HEK293 (cell line): Measurements from ENCODE around the gene SLC35C1.

Experiments
- CTCF ChIA-PET: fragments of 350-600 bp; formaldehyde crosslinking; extraction: SDS; loops from one replicate; lab custom pipeline; 2021; ENCODE audit warnings: antibody characterized with exemption; lab: Yijun Ruan, JAX
- POLR2A ChIA-PET: fragments of 300-600 bp; formaldehyde crosslinking; extraction: SDS; loops from one replicate; lab custom pipeline; 2020; ENCODE audit warnings: antibody characterized with exemption, inconsistent platforms; lab: Yijun Ruan, JAX
- H3K27ac ChIP-seq: fragments of 200-500 bp; sonication (Bioruptor generic); 2 replicates; pipeline ENCODE4 v1.5.1; 2014; ENCODE audit warnings: low read depth, low read length, control low read depth, inconsistent platforms; ENCODE audit errors: extremely low read depth
- H3K36me3 ChIP-seq, 2 experiments: fragments of 200-500 bp in 1 of 2; sonication (Bioruptor generic) in 1 of 2; 1 replicate in 1 of 2; 2 replicates in 1 of 2; pipeline ENCODE4 v1.5.1; 2014 to 2017; ENCODE audit warnings: inconsistent platforms in 2 of 2, low read length in 2 of 2; ENCODE audit not compliant: control insufficient read depth in 2 of 2, insufficient read depth in 1 of 2
- H3K4me1 ChIP-seq: fragments of 200-500 bp; sonication (Bioruptor generic); 2 replicates; pipeline ENCODE4 v1.5.1; 2014; ENCODE audit warnings: mild to moderate bottlenecking, low read length, inconsistent platforms; ENCODE audit not compliant: control insufficient read depth, insufficient read depth
- H3K4me3 ChIP-seq: 2 replicates; pipeline ENCODE4 v1.5.1; 2011; ENCODE audit warnings: low read depth, mild to moderate bottlenecking, control low read depth, low read length, moderate library complexity
- H3K9me3 ChIP-seq: fragments of 200-500 bp; sonication (Bioruptor generic); 2 replicates; pipeline ENCODE4 v1.5.1; 2014; ENCODE audit warnings: low read depth, low read length, inconsistent platforms; ENCODE audit not compliant: control insufficient read depth, insufficient read depth
- BCL11B ChIP-seq: fragments of 450-650 bp; formaldehyde crosslinking; IDR thresholded peaks from 2 replicates; pipeline ENCODE4 v1.5.1; 2016; ENCODE audit warnings: low read depth, missing biosample characterization, missing genetic modification characterization
- PRDM1 ChIP-seq: fragments of 450-650 bp; formaldehyde crosslinking; IDR thresholded peaks from 2 replicates; pipeline ENCODE4; 2016; ENCODE audit warnings: missing biosample characterization, missing genetic modification characterization
- REST ChIP-seq: fragments of 450-650 bp; formaldehyde crosslinking; IDR thresholded peaks from 2 replicates; pipeline ENCODE4 v1.5.1; 2016; ENCODE audit warnings: missing biosample characterization, missing genetic modification characterization
- ZBTB20 ChIP-seq: fragments of 450-650 bp; formaldehyde crosslinking; IDR thresholded peaks from 2 replicates; pipeline ENCODE4 v1.5.1; 2016; ENCODE audit warnings: missing biosample characterization, missing genetic modification characterization
- ZNF10 ChIP-seq: fragments of 450-650 bp; formaldehyde crosslinking; IDR thresholded peaks from 2 replicates; pipeline ENCODE4 v1.5.1; 2017; ENCODE audit warnings: missing biosample characterization, missing genetic modification characterization
- ZNF138 ChIP-seq: fragments of 450-650 bp; formaldehyde crosslinking; IDR thresholded peaks from 2 replicates; pipeline ENCODE4 v1.5.1; 2016; ENCODE audit warnings: missing biosample characterization, missing genetic modification characterization, borderline replicate concordance
- ZNF140 ChIP-seq: fragments of 450-650 bp; formaldehyde crosslinking; IDR thresholded peaks from 2 replicates; pipeline ENCODE4 v1.5.1; 2016; ENCODE audit warnings: missing biosample characterization, missing genetic modification characterization
- ZNF146 ChIP-seq: fragments of 450-650 bp; formaldehyde crosslinking; IDR thresholded peaks from 2 replicates; pipeline ENCODE4 v1.5.1; 2016; ENCODE audit warnings: missing biosample characterization, missing genetic modification characterization
- ZNF148 ChIP-seq: fragments of 450-650 bp; formaldehyde crosslinking; IDR thresholded peaks from 2 replicates; pipeline ENCODE4 v1.5.0; 2017; ENCODE audit warnings: missing biosample characterization, missing genetic modification characterization, borderline replicate concordance
- ZNF157 ChIP-seq: fragments of 450-650 bp; formaldehyde crosslinking; IDR thresholded peaks from 2 replicates; pipeline ENCODE4 v1.5.1; 2016; ENCODE audit warnings: missing biosample characterization, missing genetic modification characterization
- ZNF423 ChIP-seq: fragments of 450-650 bp; formaldehyde crosslinking; IDR thresholded peaks from 2 replicates; pipeline ENCODE4 v1.5.1; 2016; ENCODE audit warnings: missing biosample characterization, missing genetic modification characterization
- ZNF624 ChIP-seq: fragments of 450-650 bp; formaldehyde crosslinking; IDR thresholded peaks from 2 replicates; pipeline ENCODE4 v1.5.1; 2017; ENCODE audit warnings: missing biosample characterization, missing genetic modification characterization
- ZNF654 ChIP-seq: fragments of 450-650 bp; formaldehyde crosslinking; IDR thresholded peaks from 2 replicates; pipeline ENCODE4 v1.5.1; 2016; ENCODE audit warnings: low read depth, missing biosample characterization, missing genetic modification characterization
- ZNF791 ChIP-seq: fragments of 450-650 bp; formaldehyde crosslinking; IDR thresholded peaks from 2 replicates; pipeline ENCODE4 v1.5.1; 2016; ENCODE audit warnings: missing biosample characterization, missing genetic modification characterization
- ZSCAN16 ChIP-seq: fragments of 450-650 bp; formaldehyde crosslinking; IDR thresholded peaks from 2 replicates; pipeline ENCODE4 v1.5.1; 2016; ENCODE audit warnings: missing biosample characterization, missing genetic modification characterization
- TF ChIP-seq, protein P1 (sequence below): fragments of 450-650 bp; formaldehyde crosslinking; IDR thresholded peaks from 2 replicates; pipeline ENCODE4 v1.5.1; 2016; ENCODE audit warnings: missing biosample characterization, missing genetic modification characterization
- TF ChIP-seq, protein P2 (sequence below): fragments of 450-650 bp; formaldehyde crosslinking; IDR thresholded peaks from 2 replicates; pipeline ENCODE4 v1.5.1; 2017; ENCODE audit warnings: missing biosample characterization, missing genetic modification characterization
- TF ChIP-seq, protein P3 (sequence below): fragments of 450-650 bp; formaldehyde crosslinking; IDR thresholded peaks from 2 replicates; pipeline ENCODE4 v1.5.1; 2017; ENCODE audit warnings: missing biosample characterization, missing genetic modification characterization

SLC35C1 gene

GRCh38 chr11:45791524-45791923, 13.4 kb upstream of the SLC35C1 start:
- no peaks in the 10 kb centered on the region for H3K36me3 ChIP-seq
- no peaks in the 10 kb centered on the region for H3K4me1 ChIP-seq
- H3K4me3 ChIP-seq, result no peak overlapping the region
- ChIA-PET CTCF (no interaction called here), POLR2A (no interaction called here)
- no peak overlapping the region for H3K27ac ChIP-seq
- TF ChIP-seq ZBTB20 (no peak), ZNF138 (tag by site-specific recombination) (no peak), PRDM1 (no peak), ZNF140 (tag by site-specific recombination) (no peak), ZNF146 (tag by site-specific recombination) (no peak), BCL11B (no peak), ZNF148 (tag by site-specific recombination) (no peak), ZNF157 (no peak)
- TF ChIP-seq, protein P1, sequence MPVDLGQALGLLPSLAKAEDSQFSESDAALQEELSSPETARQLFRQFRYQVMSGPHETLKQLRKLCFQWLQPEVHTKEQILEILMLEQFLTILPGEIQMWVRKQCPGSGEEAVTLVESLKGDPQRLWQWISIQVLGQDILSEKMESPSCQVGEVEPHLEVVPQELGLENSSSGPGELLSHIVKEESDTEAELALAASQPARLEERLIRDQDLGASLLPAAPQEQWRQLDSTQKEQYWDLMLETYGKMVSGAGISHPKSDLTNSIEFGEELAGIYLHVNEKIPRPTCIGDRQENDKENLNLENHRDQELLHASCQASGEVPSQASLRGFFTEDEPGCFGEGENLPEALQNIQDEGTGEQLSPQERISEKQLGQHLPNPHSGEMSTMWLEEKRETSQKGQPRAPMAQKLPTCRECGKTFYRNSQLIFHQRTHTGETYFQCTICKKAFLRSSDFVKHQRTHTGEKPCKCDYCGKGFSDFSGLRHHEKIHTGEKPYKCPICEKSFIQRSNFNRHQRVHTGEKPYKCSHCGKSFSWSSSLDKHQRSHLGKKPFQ (tag by site-specific recombination), result no peak
- TF ChIP-seq, protein P2, sequence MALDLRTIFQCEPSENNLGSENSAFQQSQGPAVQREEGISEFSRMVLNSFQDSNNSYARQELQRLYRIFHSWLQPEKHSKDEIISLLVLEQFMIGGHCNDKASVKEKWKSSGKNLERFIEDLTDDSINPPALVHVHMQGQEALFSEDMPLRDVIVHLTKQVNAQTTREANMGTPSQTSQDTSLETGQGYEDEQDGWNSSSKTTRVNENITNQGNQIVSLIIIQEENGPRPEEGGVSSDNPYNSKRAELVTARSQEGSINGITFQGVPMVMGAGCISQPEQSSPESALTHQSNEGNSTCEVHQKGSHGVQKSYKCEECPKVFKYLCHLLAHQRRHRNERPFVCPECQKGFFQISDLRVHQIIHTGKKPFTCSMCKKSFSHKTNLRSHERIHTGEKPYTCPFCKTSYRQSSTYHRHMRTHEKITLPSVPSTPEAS (tag by site-specific recombination), result no peak
- no peaks in the 10 kb centered on the region for H3K9me3 ChIP-seq

- no peaks in the 10 kb centered on the region for H3K4me1 ChIP-seq
- H3K9me3 ChIP-seq, result no peaks in the 10 kb centered on the region
- TF ChIP-seq REST, result peak; percentile 81
- no peak for TF ChIP-seq ZNF423
- TF ChIP-seq ZSCAN16 (tag by site-specific recombination), result no peak
- H3K27ac ChIP-seq, result no peak overlapping the region
- ChIA-PET CTCF (no interaction called here), POLR2A (no interaction called here)
- H3K4me3 ChIP-seq, result no peak overlapping the region
- H3K36me3 ChIP-seq, result no peaks in the 10 kb centered on the region
Observed at GRCh38 chr11:45794169-45794568, 10.8 kb upstream of the SLC35C1 start.

DNA sequence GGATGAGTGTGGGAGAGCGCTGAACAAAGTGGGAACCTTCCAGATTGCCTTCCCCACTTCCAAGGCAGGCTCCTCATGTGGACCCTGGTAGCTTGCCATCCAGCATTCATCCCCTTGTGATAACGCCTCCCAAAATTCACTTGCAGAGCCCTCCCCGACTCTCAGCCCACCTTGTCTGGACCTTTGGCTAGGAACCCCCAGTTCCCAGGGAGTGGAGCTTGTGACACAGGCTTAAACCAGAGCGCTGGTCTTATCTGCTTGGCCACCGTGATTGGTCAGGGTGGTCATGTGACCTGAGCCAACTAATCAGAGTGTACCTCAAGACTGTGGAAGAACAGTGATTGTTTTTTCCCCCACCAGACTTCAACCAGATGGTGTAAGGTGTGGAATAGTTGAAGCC, 9.6 kb upstream of the SLC35C1 start:
- no peaks in the 10 kb centered on the region for H3K4me1 ChIP-seq
- CTCF ChIA-PET, result interaction anchor here (0.6 kb wide), 1 partner anchor 690 kb away, joined by 3 read pairs; no protein-coding TSS in a partner anchor
- POLR2A ChIA-PET, result no interaction called here
- H3K27ac ChIP-seq, result no peak overlapping the region
- no peak overlapping the region for H3K4me3 ChIP-seq
- H3K9me3 ChIP-seq, result no peaks in the 10 kb centered on the region
- no peaks in the 10 kb centered on the region for H3K36me3 ChIP-seq
- no peak for TF ChIP-seq ZNF654 (tag by site-specific recombination)
- TF ChIP-seq ZNF624 (tag by site-specific recombination), result no peak
- TF ChIP-seq ZNF791, result no peak
- TF ChIP-seq, protein P3, sequence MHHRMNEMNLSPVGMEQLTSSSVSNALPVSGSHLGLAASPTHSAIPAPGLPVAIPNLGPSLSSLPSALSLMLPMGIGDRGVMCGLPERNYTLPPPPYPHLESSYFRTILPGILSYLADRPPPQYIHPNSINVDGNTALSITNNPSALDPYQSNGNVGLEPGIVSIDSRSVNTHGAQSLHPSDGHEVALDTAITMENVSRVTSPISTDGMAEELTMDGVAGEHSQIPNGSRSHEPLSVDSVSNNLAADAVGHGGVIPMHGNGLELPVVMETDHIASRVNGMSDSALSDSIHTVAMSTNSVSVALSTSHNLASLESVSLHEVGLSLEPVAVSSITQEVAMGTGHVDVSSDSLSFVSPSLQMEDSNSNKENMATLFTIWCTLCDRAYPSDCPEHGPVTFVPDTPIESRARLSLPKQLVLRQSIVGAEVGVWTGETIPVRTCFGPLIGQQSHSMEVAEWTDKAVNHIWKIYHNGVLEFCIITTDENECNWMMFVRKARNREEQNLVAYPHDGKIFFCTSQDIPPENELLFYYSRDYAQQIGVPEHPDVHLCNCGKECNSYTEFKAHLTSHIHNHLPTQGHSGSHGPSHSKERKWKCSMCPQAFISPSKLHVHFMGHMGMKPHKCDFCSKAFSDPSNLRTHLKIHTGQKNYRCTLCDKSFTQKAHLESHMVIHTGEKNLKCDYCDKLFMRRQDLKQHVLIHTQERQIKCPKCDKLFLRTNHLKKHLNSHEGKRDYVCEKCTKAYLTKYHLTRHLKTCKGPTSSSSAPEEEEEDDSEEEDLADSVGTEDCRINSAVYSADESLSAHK (tag by site-specific recombination), result no peak
- no peak for TF ChIP-seq ZNF10 (tag by site-specific recombination)
- no peak for TF ChIP-seq ZNF146 (tag by site-specific recombination)
